Measurements from ENCODE around the gene MALT1. TPM values are rescaled to one million over a fixed set of nuclear protein-coding genes. Genes with fewer than 3 reads are reported as not detected.

MALT1 gene
- total and polyA plus RNA-seq, 4 experiments from 2014 or later, result 60.3 to 96.7 (median 77.4) TPM

GRCh38 chr18:58669731-58670378 is 1.4 kb upstream of the MALT1 start:
- no peaks in the 10 kb centered on the region for H3K9me3 ChIP-seq (ENCODE audit: control insufficient read depth in 1 of 2, low read length in 2 of 2)
- no peak overlapping the region for H3K4me3 ChIP-seq (ENCODE audit: low read length in 2 of 2)
- H3K4me1 ChIP-seq (ENCODE audit: insufficient read depth, low read length), result peaks cover 41% of the 10 kb centered on the region
- H3K27me3 ChIP-seq (ENCODE audit: insufficient read depth, low read length), result no peaks in the 10 kb centered on the region
- intact Hi-C loops (cut with micrococcal nuclease), result loop anchor here (2.0 to 5.0 kb wide), 2 partner anchors 19 to 687 kb away; partner anchors contain the start of gene LMAN1
- DNase-seq, result peak in 1 of 5 donors; percentile 33
- H3K4me3 Mint-ChIP-seq, result peak overlapping the region; percentile 86 to 91 (median 88)
- ChIA-PET CTCF (ENCODE audit: partially characterized antibody) (interaction anchor here (1.2 to 4.3 kb wide), 9 partner anchors 8 to 141 kb away, joined by 3 to 30 read pairs (median 8); no protein-coding TSS in a partner anchor), POLR2A (ENCODE audit: partially characterized antibody) (interaction anchor here (0.9 to 11.5 kb wide), 14 partner anchors 10 to 128 kb away, joined by 4 to 344 read pairs (median 26); partner anchors contain the start of gene ALPK2)
- H3K36me3 Mint-ChIP-seq, result peaks cover 12 to 20% of the 10 kb centered on the region in 2 donors
- H3K9me3 Mint-ChIP-seq, result no peaks in the 10 kb centered on the region
- H3K27ac Mint-ChIP-seq, result peak overlapping the region; percentile 63 to 95 (median 93)
- no peaks in the 10 kb centered on the region for H3K27me3 Mint-ChIP-seq
- H3K4me1 Mint-ChIP-seq, result peaks cover 34 to 52% (median 41%) of the 10 kb centered on the region in 4 donors
- peak overlapping the region; percentile 78 for H3K27ac ChIP-seq (ENCODE audit: low read depth, low read length)
- no peaks in the 10 kb centered on the region for H3K36me3 ChIP-seq (ENCODE audit: insufficient read depth, low read length)

GRCh38 chr18:58670404-58671110 is 708 bp upstream of the MALT1 start:
- peak overlapping the region; percentile 78 for H3K27ac ChIP-seq (ENCODE audit: low read depth, low read length)
- intact Hi-C loops (cut with micrococcal nuclease), result loop anchor here (1.0 to 5.0 kb wide), 11 partner anchors 12 to 687 kb away; partner anchors contain the start of genes LMAN1 and SEC11C
- H3K4me1 ChIP-seq (ENCODE audit: insufficient read depth, low read length), result peaks cover 48% of the 10 kb centered on the region
- H3K27me3 Mint-ChIP-seq, result no peaks in the 10 kb centered on the region
- peak overlapping the region in 1 of 2 donors; percentile 64 for H3K4me3 ChIP-seq (ENCODE audit: low read length in 2 of 2)
- CTCF ChIA-PET (ENCODE audit: partially characterized antibody), result interaction anchor here (1.0 to 4.3 kb wide), 17 partner anchors 9 to 141 kb away, joined by 3 to 30 read pairs (median 6); no protein-coding TSS in a partner anchor
- no peaks in the 10 kb centered on the region for H3K9me3 ChIP-seq (ENCODE audit: control insufficient read depth in 1 of 2, low read length in 2 of 2)
- peaks cover 12 to 23% of the 10 kb centered on the region in 2 donors for H3K36me3 Mint-ChIP-seq
- DNase-seq, result no peak
- POLR2A ChIA-PET (ENCODE audit: partially characterized antibody), result interaction anchor here (0.6 to 11.5 kb wide), 39 partner anchors 11 to 1049 kb away, joined by 3 to 344 read pairs (median 5); partner anchors contain the start of genes ALPK2, NARS1 and SEC11C
- no peaks in the 10 kb centered on the region for H3K27me3 ChIP-seq (ENCODE audit: insufficient read depth, low read length)
- peak overlapping the region; percentile 86 to 91 (median 88) for H3K4me3 Mint-ChIP-seq
- peak overlapping the region; percentile 63 to 95 (median 93) for H3K27ac Mint-ChIP-seq
- no peaks in the 10 kb centered on the region for H3K9me3 Mint-ChIP-seq
- H3K36me3 ChIP-seq (ENCODE audit: insufficient read depth, low read length), result no peaks in the 10 kb centered on the region
- peaks cover 39 to 59% (median 47%) of the 10 kb centered on the region in 4 donors for H3K4me1 Mint-ChIP-seq

DNA sequence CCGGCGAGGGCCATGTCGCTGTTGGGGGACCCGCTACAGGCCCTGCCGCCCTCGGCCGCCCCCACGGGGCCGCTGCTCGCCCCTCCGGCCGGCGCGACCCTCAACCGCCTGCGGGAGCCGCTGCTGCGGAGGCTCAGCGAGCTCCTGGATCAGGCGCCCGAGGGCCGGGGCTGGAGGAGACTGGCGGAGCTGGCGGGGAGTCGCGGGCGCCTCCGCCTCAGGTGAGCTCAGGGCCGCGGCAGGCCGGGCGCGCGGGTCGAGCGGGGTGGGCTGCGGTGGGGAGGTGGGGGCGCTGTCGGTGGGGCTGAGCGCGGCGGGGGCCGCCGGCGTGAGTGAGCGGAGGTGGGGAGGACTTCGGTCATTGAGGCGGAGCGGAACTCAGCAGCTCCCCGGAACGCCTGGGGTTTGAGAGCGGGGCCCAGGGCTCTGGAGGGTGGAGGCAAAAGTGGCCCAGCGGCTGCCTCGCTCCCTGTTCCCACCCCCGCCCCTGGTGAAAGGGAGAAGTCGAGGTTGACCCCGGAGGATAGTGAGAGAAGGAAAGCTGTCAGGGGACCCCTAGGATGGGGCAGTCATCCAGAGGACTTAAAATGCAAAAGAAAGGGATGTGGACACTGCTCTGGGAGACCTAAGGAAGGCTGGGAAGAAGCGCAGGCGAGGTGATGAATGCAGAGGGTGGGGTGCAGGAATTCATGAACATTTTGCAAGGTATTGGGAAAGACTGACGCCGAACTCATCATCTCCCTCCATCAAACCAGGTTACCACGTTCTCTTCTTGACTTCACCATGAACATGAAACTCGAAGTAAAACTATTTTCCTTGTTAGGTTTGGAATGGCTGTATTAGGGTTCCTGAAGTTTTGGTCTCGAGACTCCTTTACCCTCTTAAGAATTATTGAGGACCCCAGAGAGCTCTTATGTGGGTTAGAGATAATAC is 633 bp downstream of the MALT1 start:
- Mint-ChIP-seq H3K36me3 (peaks cover 12 to 31% of the 10 kb centered on the region in 2 donors), H3K27ac (peak overlapping the region; percentile 90 to 97 (median 96))
- POLR2A ChIA-PET (ENCODE audit: partially characterized antibody), result interaction anchor here (0.7 to 11.5 kb wide), 40 partner anchors 12 to 1050 kb away, joined by 3 to 344 read pairs (median 4); partner anchors contain the start of genes ALPK2, NARS1 and SEC11C

GRCh38 chr18:58674159-58674558 is 2.9 kb downstream of the MALT1 start:
- Mint-ChIP-seq H3K36me3 (peaks cover 12 to 33% of the 10 kb centered on the region in 2 donors), H3K4me3 (peak overlapping the region; percentile 63 to 97 (median 81)), H3K9me3 (no peaks in the 10 kb centered on the region), H3K27ac (peak overlapping the region in 6 of 7 donors; percentile 67 to 91 (median 79)), H3K4me1 (peaks cover 60 to 88% (median 71%) of the 10 kb centered on the region in 4 donors), H3K27me3 (no peaks in the 10 kb centered on the region)
- ChIA-PET POLR2A (ENCODE audit: partially characterized antibody) (interaction anchor here (1.2 to 11.5 kb wide), 4 partner anchors 12 to 90 kb away, joined by 3 to 344 read pairs (median 4); no protein-coding TSS in a partner anchor), CTCF (ENCODE audit: partially characterized antibody) (interaction anchor here (0.8 to 1.4 kb wide), 4 partner anchors 15 to 91 kb away, joined by 3 to 4 read pairs (median 3); no protein-coding TSS in a partner anchor)
- Histone ChIP-seq H3K27me3 (ENCODE audit: insufficient read depth, low read length) (no peaks in the 10 kb centered on the region), H3K36me3 (ENCODE audit: insufficient read depth, low read length) (no peaks in the 10 kb centered on the region), H3K9me3 (ENCODE audit: control insufficient read depth in 1 of 2, low read length in 2 of 2) (no peaks in the 10 kb centered on the region), H3K4me3 (ENCODE audit: low read length in 2 of 2) (no peak overlapping the region), H3K4me1 (ENCODE audit: insufficient read depth, low read length) (peaks cover 82% of the 10 kb centered on the region), H3K27ac (ENCODE audit: low read depth, low read length) (no peak overlapping the region)
- intact Hi-C loops (cut with micrococcal nuclease), result loop anchor here (5.0 kb wide), 1 partner anchor 683 kb away; the partner anchor contains the start of gene LMAN1
- DNase-seq, result no peak

More for the DNA sequence above, 633 bp downstream of the MALT1 start:
- H3K9me3 ChIP-seq (ENCODE audit: control insufficient read depth in 1 of 2, low read length in 2 of 2), result no peaks in the 10 kb centered on the region
- peak overlapping the region; percentile 78 for H3K27ac ChIP-seq (ENCODE audit: low read depth, low read length)
- no peaks in the 10 kb centered on the region for H3K27me3 Mint-ChIP-seq
- H3K4me3 Mint-ChIP-seq, result peak overlapping the region; percentile 92 to 97 (median 96)
- CTCF ChIA-PET (ENCODE audit: partially characterized antibody), result interaction anchor here (0.6 to 4.3 kb wide), 23 partner anchors 10 to 154 kb away, joined by 3 to 30 read pairs (median 6); no protein-coding TSS in a partner anchor
- H3K36me3 ChIP-seq (ENCODE audit: insufficient read depth, low read length), result no peaks in the 10 kb centered on the region
- no peaks in the 10 kb centered on the region for H3K27me3 ChIP-seq (ENCODE audit: insufficient read depth, low read length)
- intact Hi-C loops (cut with micrococcal nuclease), result loop anchor here (1.0 to 5.0 kb wide), 11 partner anchors 14 to 685 kb away; partner anchors contain the start of genes LMAN1 and SEC11C
- H3K4me1 ChIP-seq (ENCODE audit: insufficient read depth, low read length), result peaks cover 60% of the 10 kb centered on the region
- no peaks in the 10 kb centered on the region for H3K9me3 Mint-ChIP-seq
- peaks cover 51 to 72% (median 59%) of the 10 kb centered on the region in 4 donors for H3K4me1 Mint-ChIP-seq
- DNase-seq, result peak in 1 of 5 donors; percentile 68
- peak overlapping the region; percentile 55 to 64 for H3K4me3 ChIP-seq (ENCODE audit: low read length in 2 of 2)

- peaks cover 12 to 37% of the 10 kb centered on the region in 2 donors for H3K36me3 Mint-ChIP-seq
- H3K4me3 ChIP-seq (ENCODE audit: low read length in 2 of 2), result no peak overlapping the region
- no peaks in the 10 kb centered on the region for H3K9me3 ChIP-seq (ENCODE audit: control insufficient read depth in 1 of 2, low read length in 2 of 2)
- no peak overlapping the region for H3K27ac ChIP-seq (ENCODE audit: low read depth, low read length)
- intact Hi-C loops (cut with micrococcal nuclease), result loop anchor here (5.0 kb wide), 1 partner anchor 682 kb away; the partner anchor contains the start of gene LMAN1
- H3K27ac Mint-ChIP-seq, result peak overlapping the region; percentile 16 to 91 (median 71)
- peaks cover 54 to 83% (median 67%) of the 10 kb centered on the region in 4 donors for H3K4me1 Mint-ChIP-seq
- H3K9me3 Mint-ChIP-seq, result no peaks in the 10 kb centered on the region
- DNase-seq, result no peak
- peaks cover 82% of the 10 kb centered on the region for H3K4me1 ChIP-seq (ENCODE audit: insufficient read depth, low read length)
- peak overlapping the region; percentile 38 to 97 (median 80) for H3K4me3 Mint-ChIP-seq
- H3K27me3 Mint-ChIP-seq, result no peaks in the 10 kb centered on the region
- ChIA-PET CTCF (ENCODE audit: partially characterized antibody) (interaction anchor here (0.8 to 1.4 kb wide), 5 partner anchors 14 to 147 kb away, joined by 3 to 4 read pairs (median 3); no protein-coding TSS in a partner anchor), POLR2A (ENCODE audit: partially characterized antibody) (interaction anchor here (1.2 to 11.5 kb wide), 4 partner anchors 11 to 89 kb away, joined by 3 to 344 read pairs (median 4); no protein-coding TSS in a partner anchor)
- no peaks in the 10 kb centered on the region for H3K27me3 ChIP-seq (ENCODE audit: insufficient read depth, low read length)
- H3K36me3 ChIP-seq (ENCODE audit: insufficient read depth, low read length), result no peaks in the 10 kb centered on the region
Observed at GRCh38 chr18:58674863-58675472, 3.7 kb downstream of the MALT1 start.

All from CD4-positive, alpha-beta memory T cell (primary cell).